Type B pancreatic cell (in vitro differentiated cells): ENCODE results near the gene TENT4B. TPM values are rescaled to one million over a fixed set of nuclear protein-coding genes. Genes with fewer than 3 reads are reported as not detected.
A peak's percentile ranks its signal among the peaks of the same experiment; 100 is the strongest.

Experiments used
- DNase-seq: peaks from one replicate; pipeline ENCODE4 v3.0.0; 2021; ENCODE audit warnings: mixed read lengths; ENCODE audit not compliant: unreplicated experiment; ENCODE audit errors: extremely low spot score
- H3K27ac Mint-ChIP-seq: 2 replicates; pipeline ENCODE4 v1.8.0; 2021; ENCODE audit warnings: mild to moderate bottlenecking, mixed read lengths
- H3K27me3 Mint-ChIP-seq: 2 replicates; pipeline ENCODE4 v1.8.0; 2021; ENCODE audit warnings: mixed read lengths
- H3K36me3 Mint-ChIP-seq: 2 replicates; pipeline ENCODE4 v1.8.0; 2021; ENCODE audit warnings: mixed read lengths
- H3K4me1 Mint-ChIP-seq: one replicate; pipeline ENCODE4 v1.8.0; 2021; ENCODE audit warnings: mixed read lengths; ENCODE audit not compliant: unreplicated experiment
- H3K4me3 Mint-ChIP-seq: 2 replicates; pipeline ENCODE4 v1.8.0; 2021; ENCODE audit warnings: mild to moderate bottlenecking, mixed read lengths
- H3K9me3 Mint-ChIP-seq: 2 replicates; pipeline ENCODE4 v1.8.0; 2021; ENCODE audit warnings: mixed read lengths
- long read RNA-seq: library from polyadenylated mRNA; unstranded; transcript quantifications from one replicate; pipeline ENCODE4 v2.0.0, GENCODE V29; 2020
- total RNA-seq: library from RNA; stranded (reverse); gene quantifications from 2 replicates; pipeline ENCODE4 v1.2.1, GENCODE V29; 2021; ENCODE audit warnings: low replicate concordance
- TF ChIP-seq, protein P1 (sequence below): fragments of 200-600 bp; sonication (generic); conservative IDR thresholded peaks from 2 replicates; pipeline ENCODE4 v1.5.0; 2021; ENCODE audit warnings: antibody characterized with exemption, mild to moderate bottlenecking

TENT4B gene
- 13.1 and 14.1 TPM in 2 replicates for total RNA-seq
- long read RNA-seq, partial matches to known transcripts = 2 of 18 reads
- long read RNA-seq, other reads (novel, unspliced or antisense) = 16 of 18 reads

DNA sequence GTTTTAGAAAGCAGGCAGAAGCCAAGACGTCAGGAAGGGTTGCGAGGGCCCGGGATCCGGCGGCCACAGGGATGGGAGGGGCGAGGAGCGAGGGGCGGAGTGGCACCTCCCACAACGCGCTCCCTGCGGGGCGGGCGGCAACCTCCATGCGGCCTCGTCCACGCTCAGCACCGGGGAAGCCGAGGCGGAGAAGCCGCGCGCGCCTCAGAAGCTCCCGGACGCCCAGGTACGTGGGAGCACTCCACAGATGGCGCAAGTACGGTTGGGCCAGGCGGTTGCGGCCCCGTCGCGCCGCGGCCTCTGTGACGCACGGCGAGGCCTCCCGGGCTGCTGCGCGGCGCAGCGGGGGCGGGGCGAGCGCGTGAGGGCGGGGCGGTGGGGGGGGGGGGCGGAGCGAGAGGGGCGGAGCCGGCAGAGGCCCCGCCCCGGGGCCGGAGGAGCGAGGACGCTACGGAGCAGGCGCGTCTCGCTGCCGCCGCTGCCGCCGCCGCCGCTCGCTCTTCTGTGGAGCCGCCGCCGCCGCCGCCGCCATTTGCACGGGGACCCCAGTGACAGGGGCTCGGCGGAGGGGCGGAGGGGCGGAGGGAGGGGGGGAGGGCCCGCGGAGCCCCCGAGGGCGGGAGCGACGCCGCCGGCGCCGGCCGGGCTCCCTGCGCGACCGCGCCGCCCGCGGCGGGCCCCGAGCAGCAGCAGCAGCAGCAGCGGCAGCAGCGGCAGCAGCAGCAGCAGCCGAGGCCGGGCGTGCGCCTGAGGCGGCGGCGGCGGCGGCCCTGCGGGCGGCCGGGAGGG lies at the start of gene TENT4B:
Gene TENT4B (plus strand): TSS at position 500 of the 789 bp plus-strand sequence. CDS start 316 bp downstream, outside the sequence.
- H3K9me3 Mint-ChIP-seq = no peaks in the 10 kb centered on the region
- peak within 1 kb of the TSS; percentile 93 for H3K27ac Mint-ChIP-seq
- TF ChIP-seq, protein P1, sequence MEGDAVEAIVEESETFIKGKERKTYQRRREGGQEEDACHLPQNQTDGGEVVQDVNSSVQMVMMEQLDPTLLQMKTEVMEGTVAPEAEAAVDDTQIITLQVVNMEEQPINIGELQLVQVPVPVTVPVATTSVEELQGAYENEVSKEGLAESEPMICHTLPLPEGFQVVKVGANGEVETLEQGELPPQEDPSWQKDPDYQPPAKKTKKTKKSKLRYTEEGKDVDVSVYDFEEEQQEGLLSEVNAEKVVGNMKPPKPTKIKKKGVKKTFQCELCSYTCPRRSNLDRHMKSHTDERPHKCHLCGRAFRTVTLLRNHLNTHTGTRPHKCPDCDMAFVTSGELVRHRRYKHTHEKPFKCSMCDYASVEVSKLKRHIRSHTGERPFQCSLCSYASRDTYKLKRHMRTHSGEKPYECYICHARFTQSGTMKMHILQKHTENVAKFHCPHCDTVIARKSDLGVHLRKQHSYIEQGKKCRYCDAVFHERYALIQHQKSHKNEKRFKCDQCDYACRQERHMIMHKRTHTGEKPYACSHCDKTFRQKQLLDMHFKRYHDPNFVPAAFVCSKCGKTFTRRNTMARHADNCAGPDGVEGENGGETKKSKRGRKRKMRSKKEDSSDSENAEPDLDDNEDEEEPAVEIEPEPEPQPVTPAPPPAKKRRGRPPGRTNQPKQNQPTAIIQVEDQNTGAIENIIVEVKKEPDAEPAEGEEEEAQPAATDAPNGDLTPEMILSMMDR = no peak
- peak; percentile 90 for DNase-seq
- H3K36me3 Mint-ChIP-seq = peaks cover 3% of the 10 kb centered on the region
- H3K4me3 Mint-ChIP-seq = peak within 1 kb of the TSS; percentile 96
- H3K4me1 Mint-ChIP-seq = peaks cover 30% of the 10 kb centered on the region
- H3K27me3 Mint-ChIP-seq = no peaks in the 10 kb centered on the region

DNA sequence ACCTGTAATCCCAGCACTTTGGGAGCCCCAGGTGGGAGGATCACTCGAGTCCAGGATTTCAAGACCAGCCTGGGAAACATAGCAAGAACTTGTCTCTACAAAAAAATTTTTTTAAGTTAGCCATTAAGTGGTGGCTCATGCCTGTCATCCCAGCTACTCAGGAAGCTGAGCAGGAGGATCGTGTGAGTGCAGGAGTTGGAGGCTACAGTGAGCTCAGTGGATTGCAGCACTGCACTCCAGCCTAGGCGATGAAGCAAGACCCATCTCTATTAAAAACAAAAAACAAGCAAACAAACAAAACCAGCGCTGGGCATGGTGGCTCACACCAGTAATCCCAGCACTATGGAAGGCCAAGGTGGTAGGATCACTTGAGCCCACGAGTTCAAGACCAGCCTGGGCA lies 49.3 kb upstream of the TENT4B start:
- no peak for DNase-seq
- no peak overlapping the region for H3K4me3 Mint-ChIP-seq
- TF ChIP-seq, protein P1 = no peak
- peaks cover 18% of the 10 kb centered on the region for H3K36me3 Mint-ChIP-seq
- H3K27ac Mint-ChIP-seq = no peak overlapping the region
- H3K9me3 Mint-ChIP-seq = no peaks in the 10 kb centered on the region
- no peaks in the 10 kb centered on the region for H3K4me1 Mint-ChIP-seq
- H3K27me3 Mint-ChIP-seq = no peaks in the 10 kb centered on the region

DNA sequence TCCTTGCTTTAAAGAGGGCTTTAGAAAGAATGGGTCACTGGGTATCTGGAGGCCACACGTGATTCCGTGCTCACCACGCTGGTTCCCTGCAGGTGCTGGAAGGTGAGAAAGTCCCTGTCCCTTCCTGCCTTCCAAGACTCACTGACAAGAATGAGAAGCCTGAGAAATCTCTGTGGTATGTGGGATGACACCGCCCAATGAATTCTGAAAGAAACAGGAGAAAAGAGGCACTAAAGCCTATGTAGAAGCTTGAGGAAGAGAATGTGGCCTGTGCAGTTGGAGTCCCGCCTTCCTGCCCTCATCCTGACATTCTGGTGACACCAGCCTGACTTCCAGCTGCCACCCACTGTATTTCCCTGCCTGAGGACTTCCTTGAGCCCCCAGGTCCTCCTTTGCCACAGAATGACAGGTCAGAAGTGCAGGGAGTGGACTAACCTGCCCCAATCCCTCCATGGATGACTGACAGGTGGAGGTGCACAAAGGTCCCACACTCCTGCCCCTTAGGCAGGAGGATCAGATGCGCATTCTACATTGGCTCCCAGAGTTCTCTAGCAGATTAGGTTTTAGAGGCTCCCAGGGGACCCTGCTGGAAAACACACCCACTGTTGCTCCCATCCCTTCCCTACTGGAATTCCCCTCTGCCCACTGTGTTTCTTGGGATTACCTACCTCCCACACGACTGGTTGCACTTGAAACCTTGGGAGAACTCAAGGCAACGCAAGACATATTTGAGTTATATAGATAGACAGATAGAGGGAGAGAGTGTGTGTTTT lies 38.6 kb upstream of the TENT4B start:
- TF ChIP-seq, protein P1 = no peak
- no peaks in the 10 kb centered on the region for H3K9me3 Mint-ChIP-seq
- H3K36me3 Mint-ChIP-seq = no peaks in the 10 kb centered on the region
- H3K4me3 Mint-ChIP-seq = no peak overlapping the region
- no peak for DNase-seq
- H3K4me1 Mint-ChIP-seq = no peaks in the 10 kb centered on the region
- H3K27ac Mint-ChIP-seq = peak overlapping the region; percentile 57
- no peaks in the 10 kb centered on the region for H3K27me3 Mint-ChIP-seq

DNA sequence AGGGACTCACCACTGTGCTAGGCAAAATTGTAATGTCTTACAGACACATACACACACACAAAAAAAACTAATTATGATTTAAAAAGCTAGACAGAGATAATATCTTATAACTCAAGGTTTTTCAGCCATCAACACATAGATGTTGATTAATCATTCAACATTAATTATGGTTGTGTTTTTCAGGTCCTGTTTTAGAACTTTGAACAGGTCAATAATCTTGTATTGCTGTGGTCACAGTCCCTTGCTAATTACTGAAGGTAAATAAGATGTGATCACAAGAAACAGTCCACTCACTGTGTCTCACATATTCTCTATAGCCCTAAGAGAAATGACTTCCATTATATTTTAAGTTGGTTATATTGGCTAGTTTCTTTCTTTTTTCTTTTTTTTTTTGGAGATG lies 32.4 kb upstream of the TENT4B start:
- TF ChIP-seq, protein P1 = no peak
- Mint-ChIP-seq H3K27ac (no peak overlapping the region), H3K4me1 (no peaks in the 10 kb centered on the region), H3K9me3 (peaks cover 3% of the 10 kb centered on the region), H3K36me3 (no peaks in the 10 kb centered on the region), H3K27me3 (no peaks in the 10 kb centered on the region), H3K4me3 (no peak overlapping the region)
- no peak for DNase-seq

DNA sequence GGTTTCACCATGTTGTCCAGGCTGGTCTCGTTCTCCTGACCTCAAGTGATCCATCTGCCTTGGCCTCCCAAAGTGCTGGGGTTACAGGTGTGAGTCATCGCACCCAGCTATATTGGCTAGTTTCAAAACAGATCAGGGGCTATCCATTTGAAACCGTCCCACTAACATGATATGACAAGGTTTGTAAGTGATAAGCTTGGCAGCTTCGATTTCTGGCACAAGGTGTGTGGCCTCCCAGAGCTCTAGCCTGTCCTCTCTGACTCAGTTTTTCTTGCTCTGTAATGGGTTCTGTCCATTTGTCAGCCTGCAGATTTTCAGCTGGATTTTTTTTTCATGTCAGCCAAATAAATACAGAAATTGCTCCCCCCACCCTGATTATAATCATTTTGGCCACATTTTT lies 31.8 kb upstream of the TENT4B start:
- H3K27ac Mint-ChIP-seq = no peak overlapping the region
- peaks cover 3% of the 10 kb centered on the region for H3K9me3 Mint-ChIP-seq
- no peak overlapping the region for H3K4me3 Mint-ChIP-seq
- H3K4me1 Mint-ChIP-seq = no peaks in the 10 kb centered on the region
- no peaks in the 10 kb centered on the region for H3K27me3 Mint-ChIP-seq
- TF ChIP-seq, protein P1 = no peak
- no peak for DNase-seq
- H3K36me3 Mint-ChIP-seq = no peaks in the 10 kb centered on the region
